GM18508 (cell line): ENCODE measurements around the gene HS6ST3.

Source experiments
- ATAC-seq: cut with Tn5 transposase; IDR thresholded peaks from one replicate; pipeline ENCODE4 v1.9.1; 2021; ENCODE audit warnings: moderate number of reproducible peaks; ENCODE audit not compliant: insufficient read depth, unreplicated experiment

The HS6ST3 gene

GRCh38 chr13:96809366-96810096 lies 719.6 kb downstream of the HS6ST3 start:
- ATAC-seq = no peak

GRCh38 chr13:96810104-96810503 lies 720.2 kb downstream of the HS6ST3 start:
- ATAC-seq = no peak

DNA sequence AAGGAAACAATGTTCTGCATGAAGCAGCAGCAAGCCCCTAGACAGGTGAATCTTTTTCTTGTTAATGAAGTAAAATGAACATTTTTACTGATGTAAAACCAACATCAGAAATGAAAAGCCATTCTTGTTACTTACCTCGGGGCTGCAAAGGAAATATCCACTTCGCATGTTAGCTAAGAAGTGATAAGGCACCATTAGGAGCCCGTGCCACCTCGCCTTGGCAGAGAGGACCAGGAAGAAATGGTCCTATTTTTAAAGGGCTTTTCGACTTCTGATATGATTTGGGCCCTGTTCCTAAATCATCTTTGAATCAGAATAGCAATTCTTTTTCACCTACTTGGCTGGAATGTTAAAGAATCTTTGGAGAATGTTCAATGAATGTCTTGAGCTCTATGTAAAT lies 721.1 kb downstream of the HS6ST3 start:
- ATAC-seq = no peak

GRCh38 chr13:96816261-96816660 lies 726.4 kb downstream of the HS6ST3 start:
- no peak for ATAC-seq

GRCh38 chr13:96816874-96817273 lies 727.0 kb downstream of the HS6ST3 start:
- no peak for ATAC-seq

GRCh38 chr13:96817336-96817941 lies 727.5 kb downstream of the HS6ST3 start:
- ATAC-seq = no peak

DNA sequence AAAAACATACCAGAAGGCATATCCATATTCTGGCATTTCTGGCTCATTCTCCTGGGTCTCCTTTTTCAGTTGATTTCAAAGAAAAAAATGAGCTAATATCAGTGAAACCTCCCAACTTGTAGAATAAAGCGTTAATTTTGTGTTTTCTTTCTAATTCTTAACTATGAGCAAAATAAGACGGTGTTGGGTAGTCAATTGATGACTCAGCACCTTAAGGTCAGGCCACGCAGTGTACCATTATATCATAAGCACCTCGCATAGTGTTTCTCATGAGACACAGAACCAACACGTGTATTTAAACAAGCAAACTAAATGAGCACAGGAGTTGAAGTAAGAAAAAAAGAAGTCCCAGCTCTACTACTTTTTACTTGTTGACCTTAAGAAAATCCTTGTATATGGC lies 729.5 kb downstream of the HS6ST3 start:
- no peak for ATAC-seq

DNA sequence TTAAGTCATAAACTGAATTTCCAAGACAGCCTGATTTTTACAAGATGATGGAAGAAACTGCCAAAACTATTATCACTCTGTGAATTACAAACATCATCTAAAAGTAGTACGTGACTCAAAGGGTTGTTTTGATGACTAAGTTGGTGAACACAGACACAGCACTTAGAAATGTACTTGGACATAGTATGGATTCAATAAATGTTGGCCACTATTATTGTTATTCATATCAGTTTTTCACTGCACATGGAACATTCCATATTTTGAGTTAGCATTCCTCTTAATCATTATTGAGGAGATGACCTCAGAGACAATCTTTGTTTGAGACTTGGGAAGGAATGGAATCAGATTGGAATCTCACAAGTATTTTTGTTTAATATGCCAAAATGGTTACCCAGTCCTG lies 731.5 kb downstream of the HS6ST3 start:
- ATAC-seq = no peak

DNA sequence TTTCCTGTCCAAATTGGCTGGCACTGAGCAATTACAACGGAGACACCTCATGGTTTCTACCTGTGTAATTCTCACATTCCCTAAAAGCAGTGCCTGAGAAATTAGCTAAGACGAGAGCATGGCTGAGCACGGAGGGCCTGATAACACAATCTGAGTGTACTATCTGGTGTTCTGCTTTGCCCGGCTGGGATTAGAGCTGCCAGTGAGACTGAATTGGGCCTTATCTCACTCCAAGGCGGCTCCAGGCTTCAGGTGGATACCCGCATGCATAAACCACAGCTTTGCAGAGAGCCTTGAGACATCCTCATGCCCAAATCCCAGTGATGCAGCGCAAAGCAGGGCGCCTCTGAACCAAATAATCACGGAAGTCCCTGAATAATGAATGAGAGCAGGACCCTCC lies 732.1 kb downstream of the HS6ST3 start:
- ATAC-seq = no peak

DNA sequence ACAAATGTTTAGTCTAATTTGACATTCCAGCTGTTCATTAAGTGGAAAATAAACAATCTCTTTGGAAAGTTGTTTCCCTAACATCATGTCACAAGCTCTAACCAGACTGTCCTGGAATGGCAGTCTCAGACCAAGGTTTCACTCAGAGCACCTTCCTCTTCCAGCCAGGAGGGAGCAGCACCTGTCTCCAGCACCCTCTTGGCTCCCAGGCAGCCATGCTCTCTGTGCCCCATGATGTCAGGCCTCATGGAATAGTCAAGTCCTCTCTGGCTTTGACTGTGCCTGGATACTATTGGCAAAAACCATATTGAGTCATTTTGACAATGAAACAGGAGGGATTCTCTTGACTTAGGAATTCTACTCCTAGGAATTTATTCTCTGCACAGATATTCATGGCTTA lies 733.0 kb downstream of the HS6ST3 start:
- ATAC-seq = no peak

DNA sequence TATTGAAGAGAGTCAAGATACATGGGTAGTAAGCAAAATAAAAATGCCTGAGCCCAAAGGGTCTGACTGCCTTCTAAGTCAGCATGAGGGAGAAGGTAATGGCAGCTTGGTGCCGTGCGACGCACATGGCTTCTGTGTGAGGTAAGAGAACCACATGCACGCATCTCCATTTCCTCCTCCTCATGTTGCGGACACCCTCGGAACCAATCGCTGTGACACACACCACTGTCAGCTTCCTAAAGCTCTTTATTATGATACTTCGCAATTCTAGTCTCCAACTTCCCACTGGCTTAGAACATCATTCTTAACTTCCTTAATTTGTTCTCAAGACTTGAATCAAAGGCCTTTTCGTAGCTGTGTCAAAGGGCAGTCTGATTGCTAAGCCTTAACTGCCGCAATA lies 734.2 kb downstream of the HS6ST3 start:
- no peak for ATAC-seq

- no peak for ATAC-seq
Measured at GRCh38 chr13:96825653-96826052, 735.7 kb downstream of the HS6ST3 start.

DNA sequence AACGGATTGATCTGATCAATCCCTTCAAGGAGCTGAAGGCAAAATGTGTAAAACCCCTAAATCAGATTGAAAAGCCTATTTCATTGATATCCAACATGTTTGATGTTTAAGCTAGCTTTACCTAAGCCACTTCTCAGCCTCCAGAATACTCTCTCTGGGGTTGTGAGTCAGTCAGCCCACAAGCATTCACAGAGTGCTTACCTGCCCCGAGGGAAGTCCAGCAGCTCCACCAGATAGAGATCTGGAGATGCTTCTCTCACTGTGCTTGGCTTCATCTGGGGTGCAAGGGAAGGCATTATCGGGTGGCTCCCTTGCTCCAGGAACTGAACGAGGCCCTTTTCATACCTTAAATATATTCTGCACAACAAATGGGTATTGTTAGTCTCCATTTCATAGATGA lies 744.7 kb downstream of the HS6ST3 start:
- no peak for ATAC-seq

DNA sequence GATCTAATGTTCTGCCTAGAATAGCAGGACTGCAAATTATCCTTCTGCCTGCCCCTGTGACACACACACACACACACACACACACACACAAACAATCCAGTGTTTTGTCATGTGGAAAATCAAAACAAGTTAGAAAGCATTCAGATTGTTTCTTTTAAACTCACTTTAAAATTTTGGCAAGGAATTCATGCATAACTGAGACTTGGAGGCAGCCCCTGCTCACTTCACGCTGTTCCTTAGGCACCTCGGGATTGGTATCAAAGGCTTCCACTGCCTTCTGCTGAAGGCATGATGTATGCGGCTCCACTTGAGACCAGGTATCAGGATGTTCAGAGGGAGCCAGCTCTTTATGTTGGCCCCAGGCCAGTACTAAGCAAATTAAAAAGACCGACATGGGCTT lies 745.6 kb downstream of the HS6ST3 start:
- no peak for ATAC-seq

GRCh38 chr13:96836733-96837132 lies 746.8 kb downstream of the HS6ST3 start:
- no peak for ATAC-seq

- no peak for ATAC-seq
Measured at GRCh38 chr13:96837809-96838208, 747.9 kb downstream of the HS6ST3 start.

- ATAC-seq = no peak
Measured at GRCh38 chr13:96844195-96844594, 754.3 kb downstream of the HS6ST3 start.

- no peak for ATAC-seq
Measured at GRCh38 chr13:96844616-96845015, 754.7 kb downstream of the HS6ST3 start.

DNA sequence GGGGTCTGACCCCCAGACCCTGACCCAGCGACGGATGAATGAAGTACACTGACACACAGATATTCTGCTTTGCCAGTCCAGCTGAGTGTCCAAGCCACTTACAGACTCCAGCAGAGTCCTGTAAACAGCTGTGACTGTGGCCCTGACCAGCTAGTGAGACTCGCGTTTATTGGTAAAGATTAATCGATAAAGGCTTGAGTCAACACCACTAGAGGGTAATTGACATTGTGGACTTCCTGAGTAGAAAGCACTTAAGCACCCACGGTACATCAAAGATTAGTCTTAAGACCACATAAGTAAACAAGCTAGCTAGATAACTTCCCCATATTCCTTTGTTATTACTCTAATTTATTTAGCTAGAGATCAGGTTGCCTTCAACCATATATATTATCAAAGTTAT lies 758.4 kb downstream of the HS6ST3 start:
- no peak for ATAC-seq

DNA sequence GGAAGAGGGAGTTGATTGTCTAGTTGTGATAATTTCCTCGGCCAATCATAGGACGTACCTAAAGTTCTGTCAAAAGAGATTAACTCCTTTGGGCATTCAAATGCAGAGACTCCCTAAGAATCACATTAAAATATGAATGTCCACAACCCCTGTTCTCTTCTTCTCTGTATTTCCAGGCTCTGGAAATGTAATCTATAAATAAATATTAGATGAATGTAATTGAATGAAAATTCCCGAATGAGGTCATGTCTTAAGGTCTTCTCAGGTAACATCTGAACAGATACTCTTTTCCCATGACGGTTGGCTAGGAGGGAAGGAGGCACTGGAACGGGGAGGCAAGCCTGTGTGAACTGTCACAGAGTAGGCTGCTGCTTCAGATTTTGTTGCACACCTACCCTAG lies 759.2 kb downstream of the HS6ST3 start:
- no peak for ATAC-seq

- no peak for ATAC-seq
Measured at GRCh38 chr13:96850538-96851145, 760.7 kb downstream of the HS6ST3 start.
